Lung (tissue), 12 donors: ENCODE results near the gene ACTR5. TPM values are rescaled to one million over a fixed set of nuclear protein-coding genes. Genes with fewer than 3 reads are reported as not detected.

Source experiments
- ATAC-seq: fragments of 200-7000 bp; cut with Tn5 transposase; one replicate; pipeline ENCODE4 v1.9.1; 2020; ENCODE audit warnings: moderate number of reproducible peaks; ENCODE audit not compliant: insufficient read depth, low FRiP score
- DNase-seq, 3 donors: peaks; one replicate each; pipeline ENCODE4 v3.0.0-alpha.2; 2013 to 2017
- H3K27ac ChIP-seq, 2 donors: one replicate each; pipeline ENCODE4 v1.5.1; 2013; ENCODE audit warnings: mild to moderate bottlenecking in 2 of 2, moderate library complexity in 2 of 2, control low read depth in 1 of 2, inconsistent platforms in 1 of 2, low read depth in 1 of 2, low read length in 1 of 2
- H3K27me3 ChIP-seq, 3 donors: one replicate each; pipeline ENCODE4 v1.5.1; 2013; ENCODE audit warnings: low read length in 2 of 3; ENCODE audit not compliant: control insufficient read depth in 3 of 3, insufficient read depth in 3 of 3
- H3K36me3 ChIP-seq, 4 donors: one replicate each; pipeline ENCODE4 v1.5.1; 2013; ENCODE audit warnings: low read length in 4 of 4, mild to moderate bottlenecking in 1 of 4, moderate library complexity in 1 of 4; ENCODE audit not compliant: control insufficient read depth in 4 of 4, insufficient read depth in 4 of 4
- H3K4me1 ChIP-seq, 5 donors: one replicate each; pipeline ENCODE4 v1.5.1; 2013; ENCODE audit warnings: low read length in 5 of 5, mild to moderate bottlenecking in 2 of 5, moderate library complexity in 1 of 5; ENCODE audit not compliant: control insufficient read depth in 5 of 5, insufficient read depth in 5 of 5
- H3K4me3 ChIP-seq: one replicate; pipeline ENCODE4 v1.5.1; 2013; ENCODE audit warnings: mild to moderate bottlenecking, control low read depth, moderate library complexity
- H3K9ac ChIP-seq, 2 donors: one replicate each; pipeline ENCODE4 v1.5.1; 2013; ENCODE audit warnings: low read length in 2 of 2, control low read depth in 1 of 2; ENCODE audit not compliant: insufficient read depth in 1 of 2
- H3K9me3 ChIP-seq, 4 donors: one replicate each; pipeline ENCODE4 v1.5.1; 2013; ENCODE audit warnings: low read length in 3 of 4, mild to moderate bottlenecking in 1 of 4, moderate library complexity in 1 of 4; ENCODE audit not compliant: control insufficient read depth in 4 of 4, insufficient read depth in 3 of 4
- WGBS, 2 donors: extraction: QIAGEN DNeasy Blood & Tissue Kit; methylation state at CpG; one replicate each; pipeline ENCODE4 v1.1.7; 2013; 5-methylcytosine and 5-hydroxymethylcytosine counted together
- polyA plus RNA-seq, 2 donors: library from polyadenylated mRNA; stranded (reverse); fragments of 200-250 nt; gene quantifications; one replicate each; pipeline ENCODE4 v1.2.1, GENCODE V29; 2013
- total RNA-seq, 2 donors: library from RNA; depleted of rRNA in 1 of 2; stranded (reverse); fragments of >200 nt in 1 of 2; gene quantifications; one replicate each; pipeline ENCODE4 v1.2.1, GENCODE V29; 2014 to 2021
- TF ChIP-seq, protein P1 (sequence below): IDR thresholded peaks from 2 replicates; pipeline ENCODE4 v1.5.1; 2012; ENCODE audit warnings: mild to moderate bottlenecking; ENCODE audit errors: control extremely low read depth, extremely low read depth
- donor health status: control.
- donor health status: control.
- donor health status: Bipolar disorder and iron deficiency.
- donor health status: healthy.
- donor health status: DM: yes; HTN: yes; CAD: no.

ACTR5 gene
- total and polyA plus RNA-seq, 4 donors, result 5.3 to 9.5 (median 6.4) TPM

GRCh38 chr20:38731738-38732113 is 16.5 kb upstream of the ACTR5 start:
- TF ChIP-seq, protein P1, sequence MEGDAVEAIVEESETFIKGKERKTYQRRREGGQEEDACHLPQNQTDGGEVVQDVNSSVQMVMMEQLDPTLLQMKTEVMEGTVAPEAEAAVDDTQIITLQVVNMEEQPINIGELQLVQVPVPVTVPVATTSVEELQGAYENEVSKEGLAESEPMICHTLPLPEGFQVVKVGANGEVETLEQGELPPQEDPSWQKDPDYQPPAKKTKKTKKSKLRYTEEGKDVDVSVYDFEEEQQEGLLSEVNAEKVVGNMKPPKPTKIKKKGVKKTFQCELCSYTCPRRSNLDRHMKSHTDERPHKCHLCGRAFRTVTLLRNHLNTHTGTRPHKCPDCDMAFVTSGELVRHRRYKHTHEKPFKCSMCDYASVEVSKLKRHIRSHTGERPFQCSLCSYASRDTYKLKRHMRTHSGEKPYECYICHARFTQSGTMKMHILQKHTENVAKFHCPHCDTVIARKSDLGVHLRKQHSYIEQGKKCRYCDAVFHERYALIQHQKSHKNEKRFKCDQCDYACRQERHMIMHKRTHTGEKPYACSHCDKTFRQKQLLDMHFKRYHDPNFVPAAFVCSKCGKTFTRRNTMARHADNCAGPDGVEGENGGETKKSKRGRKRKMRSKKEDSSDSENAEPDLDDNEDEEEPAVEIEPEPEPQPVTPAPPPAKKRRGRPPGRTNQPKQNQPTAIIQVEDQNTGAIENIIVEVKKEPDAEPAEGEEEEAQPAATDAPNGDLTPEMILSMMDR, result no peak
- Histone ChIP-seq H3K27me3 (peaks cover 7 to 85% (median 70%) of the 10 kb centered on the region in 3 donors), H3K9me3 (peaks cover 0 to 13% (median 0%) of the 10 kb centered on the region in 4 donors), H3K9ac (no peak overlapping the region), H3K27ac (no peak overlapping the region), H3K4me3 (no peak overlapping the region), H3K4me1 (peaks cover 0 to 13% (median 3%) of the 10 kb centered on the region in 5 donors), H3K36me3 (no peaks in the 10 kb centered on the region)
- ATAC-seq (no peak), DNase-seq (no peak)
- 47 to 61% methylated on average over 1 of the region's 1 CpG for WGBS, 2 donors

- TF ChIP-seq, protein P1, result no peak
- Histone ChIP-seq H3K4me3 (no peak overlapping the region), H3K9me3 (peaks cover 0 to 8% (median 0%) of the 10 kb centered on the region in 4 donors), H3K27me3 (peaks cover 3 to 81% (median 58%) of the 10 kb centered on the region in 3 donors), H3K27ac (no peak overlapping the region), H3K36me3 (no peaks in the 10 kb centered on the region), H3K9ac (no peak overlapping the region), H3K4me1 (peaks cover 0 to 11% (median 3%) of the 10 kb centered on the region in 5 donors)
- 78 to 89% methylated on average over 4 of the region's 4 CpGs for WGBS, 2 donors
- ATAC-seq (no peak), DNase-seq (no peak)
These were observed 15.3 kb upstream of the ACTR5 start for GRCh38 chr20:38732981-38733380.

DNA sequence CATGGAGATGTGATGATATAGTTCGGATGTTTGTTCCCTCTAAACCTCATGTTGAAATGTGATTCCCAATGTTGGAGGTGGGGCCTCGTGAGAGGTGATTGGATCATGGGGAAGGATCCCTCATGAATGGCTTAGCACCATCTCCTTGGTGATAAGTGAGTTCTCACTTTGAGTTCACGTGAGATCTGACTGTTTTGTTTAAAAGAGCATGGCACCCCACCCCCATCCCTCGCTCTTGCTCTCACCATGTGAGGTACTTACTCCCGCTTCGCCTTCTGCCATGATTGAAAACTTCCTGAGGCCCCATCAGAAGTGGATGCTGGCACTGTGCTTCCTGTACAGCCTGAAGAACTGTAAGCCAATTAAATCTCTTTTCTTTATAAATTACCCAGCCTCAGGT is 13.1 kb upstream of the ACTR5 start:
- Histone ChIP-seq H3K27ac (no peak overlapping the region), H3K27me3 (peaks cover 3 to 59% (median 37%) of the 10 kb centered on the region in 3 donors), H3K4me1 (peaks cover 0 to 10% (median 0%) of the 10 kb centered on the region in 5 donors), H3K9ac (no peak overlapping the region), H3K4me3 (no peak overlapping the region), H3K36me3 (no peaks in the 10 kb centered on the region), H3K9me3 (no peaks in the 10 kb centered on the region)
- TF ChIP-seq, protein P1, result no peak
- no peak for ATAC-seq
- WGBS, 2 donors, result 31 to 40% methylated on average over 6 of the region's 6 CpGs
- DNase-seq, result no peak

- Histone ChIP-seq H3K27ac (no peak overlapping the region), H3K9ac (no peak overlapping the region), H3K4me1 (no peaks in the 10 kb centered on the region), H3K27me3 (peaks cover 0 to 41% (median 16%) of the 10 kb centered on the region in 3 donors), H3K36me3 (no peaks in the 10 kb centered on the region), H3K9me3 (no peaks in the 10 kb centered on the region), H3K4me3 (no peak overlapping the region)
- ATAC-seq (no peak), DNase-seq (no peak)
- TF ChIP-seq, protein P1, result no peak
- 76 to 86% methylated on average over 1 of the region's 1 CpG for WGBS, 2 donors
These were observed 10.4 kb upstream of the ACTR5 start for GRCh38 chr20:38737887-38738286.
